Sigmoid colon (tissue), 4 donors: ENCODE results near the gene TOLLIP.

Source experiments
- EP300 ChIP-seq, 4 donors: sonication (generic); formaldehyde crosslinking; IDR thresholded peaks; one replicate each; pipeline ENCODE4 v1.6.1; 2017; ENCODE audit warnings: antibody characterized with exemption in 4 of 4
- TF ChIP-seq, protein P1 (sequence below), 4 experiments: fragments of 450-650 bp in 3 of 4; fragments of 200-600 bp in 1 of 4; IDR thresholded peaks; one replicate each; pipeline ENCODE4 v1.5.1; 2016 to 2019; ENCODE audit warnings: antibody characterized with exemption in 4 of 4, mild to moderate bottlenecking in 3 of 4, moderate library complexity in 2 of 4

DNA sequence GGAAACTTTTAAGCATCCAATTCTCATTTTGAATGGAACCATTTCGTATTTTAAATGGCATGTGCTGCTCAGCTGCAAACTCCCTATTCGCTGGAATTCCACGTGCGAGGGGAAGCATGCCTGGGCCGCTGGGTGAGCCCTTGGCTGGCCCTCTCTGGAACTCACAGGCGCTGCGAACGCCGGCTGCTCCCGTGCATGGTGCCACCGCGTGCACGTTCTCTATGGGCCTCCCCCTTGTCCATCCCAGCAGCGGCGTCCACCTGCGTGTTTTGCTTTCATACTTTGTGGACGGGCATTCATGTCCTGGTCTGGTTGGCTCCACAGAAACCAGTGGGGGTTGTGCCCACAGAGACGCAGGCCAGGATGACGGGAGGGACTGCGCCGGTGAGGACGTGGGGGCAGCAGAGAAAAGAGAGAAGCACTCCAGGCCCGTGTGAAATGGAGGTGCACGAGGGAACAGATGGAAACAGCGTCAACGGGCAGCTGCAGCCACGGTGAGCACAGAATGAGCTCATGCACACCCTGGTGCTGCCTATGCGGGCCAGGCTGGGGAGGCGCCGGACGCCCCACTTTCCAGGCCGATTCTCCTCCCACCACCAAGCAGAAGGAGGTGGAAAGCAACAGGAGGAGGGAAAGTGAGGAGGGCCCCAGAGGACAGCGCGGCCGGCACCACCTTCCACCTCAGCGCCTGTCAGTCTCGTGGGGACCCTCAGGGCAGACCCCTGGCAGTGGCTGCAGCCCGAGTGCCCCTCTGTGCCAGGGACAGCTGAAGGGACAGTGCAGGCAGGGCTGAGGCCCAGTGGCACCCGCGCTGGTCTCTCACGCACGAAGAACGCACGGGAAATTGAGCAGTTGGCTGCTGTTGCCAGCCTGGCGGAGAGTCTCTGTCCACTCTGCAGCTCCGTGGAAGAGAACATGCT, 29.1 kb downstream of the TOLLIP start:
- TF ChIP-seq, protein P1, sequence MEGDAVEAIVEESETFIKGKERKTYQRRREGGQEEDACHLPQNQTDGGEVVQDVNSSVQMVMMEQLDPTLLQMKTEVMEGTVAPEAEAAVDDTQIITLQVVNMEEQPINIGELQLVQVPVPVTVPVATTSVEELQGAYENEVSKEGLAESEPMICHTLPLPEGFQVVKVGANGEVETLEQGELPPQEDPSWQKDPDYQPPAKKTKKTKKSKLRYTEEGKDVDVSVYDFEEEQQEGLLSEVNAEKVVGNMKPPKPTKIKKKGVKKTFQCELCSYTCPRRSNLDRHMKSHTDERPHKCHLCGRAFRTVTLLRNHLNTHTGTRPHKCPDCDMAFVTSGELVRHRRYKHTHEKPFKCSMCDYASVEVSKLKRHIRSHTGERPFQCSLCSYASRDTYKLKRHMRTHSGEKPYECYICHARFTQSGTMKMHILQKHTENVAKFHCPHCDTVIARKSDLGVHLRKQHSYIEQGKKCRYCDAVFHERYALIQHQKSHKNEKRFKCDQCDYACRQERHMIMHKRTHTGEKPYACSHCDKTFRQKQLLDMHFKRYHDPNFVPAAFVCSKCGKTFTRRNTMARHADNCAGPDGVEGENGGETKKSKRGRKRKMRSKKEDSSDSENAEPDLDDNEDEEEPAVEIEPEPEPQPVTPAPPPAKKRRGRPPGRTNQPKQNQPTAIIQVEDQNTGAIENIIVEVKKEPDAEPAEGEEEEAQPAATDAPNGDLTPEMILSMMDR (IDR thresholded peaks at IDR 0.05), result no peak
- TF ChIP-seq EP300 (IDR thresholded peaks at IDR 0.05), result no peak
